ENCODE data around the gene TOGARAM1. TPM values are rescaled to one million over a fixed set of nuclear protein-coding genes. Genes with fewer than 3 reads are reported as not detected.

Gene TOGARAM1
- total and polyA plus RNA-seq, 2 donors (not counting 3 experiments of a cell fraction or from before 2014, with no cell fraction given), result 4.2 to 13.8 TPM

GRCh38 chr14:45083617-45083975 is 121.6 kb downstream of the TOGARAM1 start:
- BruUV-seq (replicated peaks), result no TSS peak
- dilution Hi-C loops (cut with MboI; ENCODE audit: extremely low pct_ligation_motif_present, low sequenced_read_pairs), result no loop called here
- H3K9ac ChIP-seq (replicated peaks; ENCODE audit: extremely low read depth, insufficient read depth, low read length), result peak overlapping the region; percentile 47
- FAIRE-seq, result peak; percentile 21
- H2AFZ ChIP-seq (ENCODE audit: low read depth, low read length), result peak overlapping the region; percentile 94
- ChIA-PET CTCF (interaction anchor here (1.3 to 2.3 kb wide), 3 partner anchors 8 to 170 kb away, joined by 3 to 12 read pairs (median 5); no protein-coding TSS in a partner anchor), POLR2A (no interaction called here)
- H4K20me1 ChIP-seq (replicated peaks; ENCODE audit: control insufficient read depth, extremely low read depth, insufficient read depth, low read length), result peaks cover 6% of the 10 kb centered on the region
- intact Hi-C loops (cut with micrococcal nuclease), result loop anchor here (5.0 kb wide), 1 partner anchor 186 kb away; a partner anchor contains a TSS
- H3K9me3 ChIP-seq (replicated peaks; ENCODE audit: control insufficient read depth, insufficient read depth, low read length), result no peaks in the 10 kb centered on the region
- peak overlapping the region; percentile 85 for H3K4me2 ChIP-seq (ENCODE audit: insufficient read depth, low read length)
- peaks cover 46% of the 10 kb centered on the region for H3K79me2 ChIP-seq (ENCODE audit: control insufficient read depth, insufficient read depth, low read length)
- peak overlapping the region; percentile 30 to 59 (median 39) for H3K4me3 ChIP-seq (replicated peaks in 1 of 3; ENCODE audit: insufficient read depth in 1 of 3, low read depth in 1 of 3, low read length in 3 of 3)
- no peak overlapping the region for H3K27ac ChIP-seq (ENCODE audit: insufficient read depth, low read depth, low read length)
- no peaks in the 10 kb centered on the region for H3K27me3 ChIP-seq (ENCODE audit: control insufficient read depth in 2 of 2, insufficient read depth in 2 of 2, low read length in 2 of 2)
- no peaks in the 10 kb centered on the region for H3K9me1 ChIP-seq (replicated peaks; ENCODE audit: control insufficient read depth, extremely low read depth, insufficient read depth, low read length)
- TF ChIP-seq FOS (IDR thresholded peaks at IDR 0.05; ENCODE audit: borderline replicate concordance, insufficient read depth, low read length) (no peak), POLR2A (IDR thresholded peaks at IDR 0.05; ENCODE audit: low read depth, low read length) (no peak), MAX (IDR thresholded peaks at IDR 0.05; ENCODE audit: insufficient read depth, insufficient read length) (no peak), CTCF (IDR thresholded peaks at IDR 0.05; ENCODE audit: extremely low read depth in 1 of 2, insufficient read depth in 1 of 2, low read depth in 1 of 2, low read length in 2 of 2) (no peak), POLR2AphosphoS5 (IDR thresholded peaks at IDR 0.05; ENCODE audit: insufficient read depth, low read depth, low read length) (no peak), MYC (IDR thresholded peaks at IDR 0.05; ENCODE audit: low read depth, low read length) (no peak), EZH2 (IDR thresholded peaks at IDR 0.05; ENCODE audit: borderline replicate concordance, low read depth, low read length, severe bottlenecking) (no peak), GATA2 (IDR thresholded peaks at IDR 0.05; ENCODE audit: insufficient read depth, insufficient read length, low read depth, low read length) (no peak), JUN (IDR thresholded peaks at IDR 0.05; ENCODE audit: borderline replicate concordance, insufficient read depth, insufficient read length, low read depth) (no peak)
- no peak for DNase-seq (ENCODE audit: low read depth, low spot score)
- H3K36me3 ChIP-seq (ENCODE audit: control insufficient read depth in 2 of 2, extremely low read depth in 1 of 2, insufficient read depth in 2 of 2, low read length in 2 of 2), result no peaks in the 10 kb centered on the region
- peaks cover 8% of the 10 kb centered on the region for H3K4me1 ChIP-seq (ENCODE audit: control insufficient read depth, extremely low read depth, insufficient read depth, low read length)

All from endothelial cell of umbilical vein (primary cell).